Suprapubic skin (tissue), 4 donors: Measurements from ENCODE around the gene CAPN11. TPM values are rescaled to one million over a fixed set of nuclear protein-coding genes. Genes with fewer than 3 reads are reported as not detected.

Experiments
- DNase-seq, 2 donors: peaks; one replicate each; pipeline ENCODE4 v3.0.0-alpha.2; 2019; ENCODE audit warnings: low spot score in 2 of 2
- H3K27ac ChIP-seq: fragments of 200-600 bp; sonication (generic); one replicate; pipeline ENCODE4 v1.5.1; 2019
- H3K27me3 ChIP-seq: fragments of 200-600 bp; sonication (generic); one replicate; pipeline ENCODE4 v1.5.1; 2019
- H3K36me3 ChIP-seq: fragments of 200-600 bp; sonication (generic); one replicate; pipeline ENCODE4 v1.5.1; 2019
- H3K4me1 ChIP-seq: fragments of 200-600 bp; sonication (generic); one replicate; pipeline ENCODE4 v1.5.1; 2019
- H3K4me3 ChIP-seq: fragments of 200-600 bp; sonication (generic); one replicate; pipeline ENCODE4 v1.5.1; 2019; ENCODE audit warnings: mild to moderate bottlenecking
- H3K9me3 ChIP-seq: fragments of 200-600 bp; sonication (generic); one replicate; pipeline ENCODE4 v1.5.1; 2019
- EP300 ChIP-seq: sonication (generic); formaldehyde crosslinking; IDR thresholded peaks from one replicate; pipeline ENCODE4 v1.6.1; 2017; ENCODE audit warnings: antibody characterized with exemption
- POLR2A ChIP-seq, 2 donors: fragments of 450-650 bp; IDR thresholded peaks; one replicate each; pipeline ENCODE4 v1.6.1; 2017; ENCODE audit warnings: antibody characterized with exemption in 2 of 2, mild to moderate bottlenecking in 2 of 2, moderate library complexity in 2 of 2
- POLR2AphosphoS5 ChIP-seq, 3 donors: sonication (generic); formaldehyde crosslinking; IDR thresholded peaks; one replicate each; pipeline ENCODE4 v1.6.1; 2017; ENCODE audit warnings: antibody characterized with exemption in 3 of 3
- WGBS: methylation state at CpG from one replicate; pipeline ENCODE4 v1.1.5; 2018; 5-methylcytosine and 5-hydroxymethylcytosine counted together
- total RNA-seq, 4 donors: library from RNA; depleted of rRNA; stranded (reverse); fragments of >200 nt; gene quantifications; one replicate each; pipeline ENCODE4 v1.1.0, GENCODE V29; 2016
- TF ChIP-seq, protein P1 (sequence below), 2 donors: fragments of 200-600 bp in 1 of 2; fragments of 450-650 bp in 1 of 2; sonication (generic) in 1 of 2; IDR thresholded peaks; one replicate each; pipeline ENCODE4 v1.5.1; 2016 to 2019; ENCODE audit warnings: antibody characterized with exemption in 2 of 2, mild to moderate bottlenecking in 1 of 2, moderate library complexity in 1 of 2

Gene CAPN11
- total RNA-seq, 4 donors from 2014 or later: 0.45 to 2.5 (median 1.2) TPM

DNA sequence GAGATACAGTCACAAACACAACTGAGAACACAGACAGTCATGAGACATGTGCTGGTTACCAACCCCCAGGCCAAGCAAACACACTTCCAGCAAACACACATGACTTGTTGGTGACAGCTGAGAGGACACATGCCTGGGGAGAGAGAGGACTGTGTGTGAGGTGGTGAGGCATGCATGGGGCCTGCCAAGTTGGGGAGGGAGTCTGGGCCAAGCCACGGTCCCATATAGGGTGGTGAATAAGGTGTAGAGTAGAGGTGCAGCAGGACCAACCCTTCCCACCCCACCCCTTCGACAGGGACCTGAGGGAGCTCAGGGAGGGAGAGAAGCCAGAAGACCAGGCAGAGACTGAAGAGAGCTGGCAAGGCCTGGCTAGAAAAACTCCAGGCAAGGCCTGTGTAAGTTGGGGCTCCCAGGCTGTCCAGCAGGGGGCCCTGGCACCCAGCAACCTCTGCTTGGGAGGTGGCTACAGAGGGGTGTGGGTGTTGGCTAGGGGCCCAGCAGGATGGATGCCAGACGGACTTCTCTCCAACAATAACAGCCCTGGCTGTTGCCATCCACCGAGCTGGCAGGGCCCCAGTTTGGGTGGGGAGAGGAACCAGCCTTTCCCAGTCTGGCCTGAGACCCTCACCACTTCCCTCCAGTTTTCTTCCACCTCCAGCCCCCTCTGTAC is 62.8 kb downstream of the CAPN11 start:
- Histone ChIP-seq H3K4me3 (peak overlapping the region; percentile 81), H3K9me3 (no peaks in the 10 kb centered on the region), H3K27ac (peak overlapping the region; percentile 92), H3K4me1 (peaks cover 98% of the 10 kb centered on the region), H3K36me3 (no peaks in the 10 kb centered on the region), H3K27me3 (no peaks in the 10 kb centered on the region)
- peak; percentile 96 to 97 for DNase-seq
- TF ChIP-seq, protein P1, sequence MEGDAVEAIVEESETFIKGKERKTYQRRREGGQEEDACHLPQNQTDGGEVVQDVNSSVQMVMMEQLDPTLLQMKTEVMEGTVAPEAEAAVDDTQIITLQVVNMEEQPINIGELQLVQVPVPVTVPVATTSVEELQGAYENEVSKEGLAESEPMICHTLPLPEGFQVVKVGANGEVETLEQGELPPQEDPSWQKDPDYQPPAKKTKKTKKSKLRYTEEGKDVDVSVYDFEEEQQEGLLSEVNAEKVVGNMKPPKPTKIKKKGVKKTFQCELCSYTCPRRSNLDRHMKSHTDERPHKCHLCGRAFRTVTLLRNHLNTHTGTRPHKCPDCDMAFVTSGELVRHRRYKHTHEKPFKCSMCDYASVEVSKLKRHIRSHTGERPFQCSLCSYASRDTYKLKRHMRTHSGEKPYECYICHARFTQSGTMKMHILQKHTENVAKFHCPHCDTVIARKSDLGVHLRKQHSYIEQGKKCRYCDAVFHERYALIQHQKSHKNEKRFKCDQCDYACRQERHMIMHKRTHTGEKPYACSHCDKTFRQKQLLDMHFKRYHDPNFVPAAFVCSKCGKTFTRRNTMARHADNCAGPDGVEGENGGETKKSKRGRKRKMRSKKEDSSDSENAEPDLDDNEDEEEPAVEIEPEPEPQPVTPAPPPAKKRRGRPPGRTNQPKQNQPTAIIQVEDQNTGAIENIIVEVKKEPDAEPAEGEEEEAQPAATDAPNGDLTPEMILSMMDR (IDR thresholded peaks at IDR 0.05): peak; percentile 75 to 90
- TF ChIP-seq EP300 (no peak), POLR2AphosphoS5 (IDR thresholded peaks at IDR 0.05) (peak in 2 of 3 donors; percentile 92), POLR2A (IDR thresholded peaks at IDR 0.05) (no peak)
- 2% methylated on average over 4 of the region's 4 CpGs for WGBS

- WGBS: 45% methylated on average over 2 of the region's 2 CpGs
These were observed 63.3 kb downstream of the CAPN11 start for GRCh38 chr6:44221961-44222335.

GRCh38 chr6:44222486-44223318 is 64.1 kb downstream of the CAPN11 start:
- Histone ChIP-seq H3K27ac (peak overlapping the region; percentile 92), H3K9me3 (no peaks in the 10 kb centered on the region), H3K4me1 (peaks cover 98% of the 10 kb centered on the region), H3K4me3 (peak overlapping the region; percentile 81), H3K36me3 (no peaks in the 10 kb centered on the region), H3K27me3 (no peaks in the 10 kb centered on the region)
- 18% methylated on average over 26 of the region's 26 CpGs for WGBS
- DNase-seq: no peak
- TF ChIP-seq POLR2AphosphoS5 (IDR thresholded peaks at IDR 0.05): peak in 1 of 3 donors; percentile 14
- TF ChIP-seq EP300: no peak
- TF ChIP-seq, protein P1 (IDR thresholded peaks at IDR 0.05): peak in 1 of 2 donors; percentile 4
- TF ChIP-seq POLR2A (IDR thresholded peaks at IDR 0.05): no peak

More at GRCh38 chr6:44221961-44222335, 63.3 kb downstream of the CAPN11 start:
- Histone ChIP-seq H3K4me1 (peaks cover 98% of the 10 kb centered on the region), H3K36me3 (no peaks in the 10 kb centered on the region), H3K9me3 (no peaks in the 10 kb centered on the region), H3K4me3 (peak overlapping the region; percentile 81), H3K27me3 (no peaks in the 10 kb centered on the region), H3K27ac (peak overlapping the region; percentile 92)
- no peak for DNase-seq
- TF ChIP-seq POLR2A (IDR thresholded peaks at IDR 0.05) (no peak), EP300 (no peak), POLR2AphosphoS5 (IDR thresholded peaks at IDR 0.05) (no peak)
- TF ChIP-seq, protein P1 (IDR thresholded peaks at IDR 0.05): no peak

GRCh38 chr6:44223319-44224028 is 64.9 kb downstream of the CAPN11 start, which contains the start of gene SLC29A1:
TSS of gene SLC29A1 (plus strand) at chr6:44223595. CDS start at chr6:44227314, 3,719 bp downstream.
- Histone ChIP-seq H3K9me3 (no peaks in the 10 kb centered on the region), H3K27ac (peak within 1 kb of the TSS; percentile 92), H3K4me3 (peak within 1 kb of the TSS; percentile 81), H3K36me3 (no peaks in the 10 kb centered on the region), H3K27me3 (no peaks in the 10 kb centered on the region), H3K4me1 (peaks cover 98% of the 10 kb centered on the region)
- WGBS: 0% methylated on average over 2 of the region's 73 CpGs
- TF ChIP-seq EP300: no peak
- TF ChIP-seq POLR2A (IDR thresholded peaks at IDR 0.05): no peak
- TF ChIP-seq POLR2AphosphoS5 (IDR thresholded peaks at IDR 0.05): no peak
- TF ChIP-seq, protein P1 (IDR thresholded peaks at IDR 0.05): no peak
- peak in 1 of 2 donors; percentile 83 for DNase-seq
